ENCODE data around the gene SCMH1.
"Not testable (repeated sequence)": the region's sequence is repeated elsewhere in the genome, so short reads cannot be mapped to it uniquely, and the experiment has no call there.

SCMH1 gene

DNA sequence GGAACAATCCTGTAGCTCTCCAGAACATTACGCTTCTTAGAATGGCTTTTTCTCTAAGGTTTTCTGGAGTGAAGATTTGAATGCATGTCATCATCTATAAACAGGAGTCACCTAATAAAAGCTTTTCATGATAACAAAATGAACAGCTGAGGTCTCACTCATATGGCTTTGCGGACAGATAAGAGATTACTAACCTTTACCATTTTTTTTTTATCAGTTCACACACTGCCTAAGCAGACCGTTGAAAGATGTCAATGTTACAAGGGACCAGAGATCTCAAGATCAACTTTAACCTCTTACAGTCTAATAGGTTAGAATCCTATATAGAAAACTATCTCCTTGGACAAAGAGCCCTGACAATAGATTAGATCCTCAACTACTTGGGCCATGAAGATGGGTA is 41.4 kb downstream of the SCMH1 start:
- DNase-seq, result no peak

DNA sequence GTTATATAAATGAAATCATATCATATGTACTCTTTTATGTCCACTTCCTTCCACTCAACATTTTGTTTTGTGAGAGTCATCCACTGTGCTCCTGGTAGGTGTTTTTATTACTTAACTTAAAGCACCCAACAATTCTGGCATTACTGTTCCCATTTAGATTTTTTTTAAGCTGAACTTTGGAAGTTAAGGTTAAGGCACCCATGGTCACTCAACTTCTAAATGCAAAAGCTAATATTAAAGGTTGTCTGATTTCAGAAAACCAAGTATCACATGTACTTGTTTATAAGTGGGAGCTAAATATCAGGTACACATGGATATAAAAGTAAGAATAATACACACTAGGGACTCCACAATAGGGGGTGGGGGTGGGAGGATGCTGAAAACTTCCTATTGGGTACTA is 42.7 kb downstream of the SCMH1 start:
- DNase-seq, result no peak

GRCh38 chr1:41192456-41193178 is 49.5 kb downstream of the SCMH1 start:
- DNase-seq, result no peak

- no peak for DNase-seq
Observed at GRCh38 chr1:41184446-41184845, 57.7 kb downstream of the SCMH1 start.

GRCh38 chr1:41178230-41178629 is 63.9 kb downstream of the SCMH1 start:
- DNase-seq, result not testable (repeated sequence)

DNA sequence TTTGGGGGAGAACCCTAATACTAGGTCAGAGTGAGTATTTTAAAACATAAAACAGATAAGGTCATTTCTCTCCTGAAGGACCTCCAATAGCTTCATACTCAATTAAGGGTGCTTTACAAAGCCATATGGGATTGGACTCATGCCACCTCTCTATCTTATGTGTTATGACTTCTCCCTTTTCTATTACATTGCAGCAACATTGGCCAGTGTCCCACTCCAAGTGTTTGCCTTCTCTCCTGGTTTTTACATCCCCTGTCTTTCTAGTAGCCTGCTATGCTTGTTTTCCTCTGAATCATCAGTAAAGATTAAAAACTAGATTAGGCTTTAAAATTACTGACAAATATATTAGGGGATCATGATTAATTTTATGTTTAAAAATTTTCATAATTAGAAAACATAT is 66.6 kb downstream of the SCMH1 start:
- no peak for DNase-seq

DNA sequence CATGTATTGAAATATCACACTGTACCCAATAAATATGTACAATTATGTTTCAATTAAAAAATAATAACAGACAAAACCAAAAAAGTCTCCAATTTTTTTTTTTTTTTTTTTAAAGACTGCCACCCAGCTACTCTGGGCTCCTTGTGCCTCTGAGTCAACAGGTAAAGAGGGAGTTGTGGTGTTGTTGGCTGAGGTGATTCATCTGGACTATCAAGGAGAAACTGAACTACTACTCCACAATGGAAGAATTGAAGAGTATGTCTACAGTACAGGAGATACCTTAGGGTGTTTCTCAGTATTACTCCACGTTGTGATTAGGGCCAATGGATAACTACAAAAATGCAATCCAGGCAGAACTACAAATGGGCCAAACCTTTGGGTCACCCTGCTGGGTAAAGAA is 67.9 kb downstream of the SCMH1 start:
- no peak for DNase-seq

DNA sequence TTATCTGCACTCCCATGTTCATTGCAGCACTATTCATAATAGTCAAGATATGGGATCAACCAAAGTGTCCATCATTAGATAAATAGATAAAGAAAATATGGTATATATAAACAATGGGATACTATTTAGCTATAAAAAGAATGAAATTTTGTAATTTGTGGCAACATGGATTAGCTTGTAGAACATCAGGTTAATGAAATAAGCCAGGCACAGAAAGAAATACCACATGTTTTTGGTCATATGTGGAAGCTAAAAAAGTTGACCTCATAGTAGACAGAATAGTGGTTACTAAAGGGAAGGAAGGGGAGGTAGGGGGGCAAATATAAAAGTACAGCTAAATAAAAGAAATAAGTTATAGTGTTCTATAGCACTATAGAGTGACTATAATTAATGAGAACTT is 68.5 kb downstream of the SCMH1 start:
- DNase-seq, result no peak

- DNase-seq, result no peak
Observed at GRCh38 chr1:41171266-41171874, 70.7 kb downstream of the SCMH1 start.

DNA sequence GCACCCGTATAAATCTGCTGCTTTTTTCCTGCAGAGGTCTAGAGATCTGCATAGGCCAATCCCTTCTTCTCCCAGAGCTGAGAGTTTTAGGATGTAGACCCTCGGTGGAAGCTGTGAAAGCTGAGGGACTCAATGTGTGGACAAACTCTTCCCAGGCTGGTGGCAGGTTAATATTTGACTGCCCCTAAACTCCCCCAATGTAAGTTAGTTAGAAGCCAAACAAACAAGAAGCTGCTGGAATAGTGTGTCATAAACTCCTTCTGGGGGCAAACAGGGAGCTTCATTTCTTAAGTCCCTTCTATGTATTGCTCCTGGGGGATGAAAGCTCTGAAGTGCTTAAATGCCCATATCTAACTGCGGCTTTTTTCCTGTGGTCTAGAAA is 72.3 kb downstream of the SCMH1 start:
- DNase-seq, result no peak

DNA sequence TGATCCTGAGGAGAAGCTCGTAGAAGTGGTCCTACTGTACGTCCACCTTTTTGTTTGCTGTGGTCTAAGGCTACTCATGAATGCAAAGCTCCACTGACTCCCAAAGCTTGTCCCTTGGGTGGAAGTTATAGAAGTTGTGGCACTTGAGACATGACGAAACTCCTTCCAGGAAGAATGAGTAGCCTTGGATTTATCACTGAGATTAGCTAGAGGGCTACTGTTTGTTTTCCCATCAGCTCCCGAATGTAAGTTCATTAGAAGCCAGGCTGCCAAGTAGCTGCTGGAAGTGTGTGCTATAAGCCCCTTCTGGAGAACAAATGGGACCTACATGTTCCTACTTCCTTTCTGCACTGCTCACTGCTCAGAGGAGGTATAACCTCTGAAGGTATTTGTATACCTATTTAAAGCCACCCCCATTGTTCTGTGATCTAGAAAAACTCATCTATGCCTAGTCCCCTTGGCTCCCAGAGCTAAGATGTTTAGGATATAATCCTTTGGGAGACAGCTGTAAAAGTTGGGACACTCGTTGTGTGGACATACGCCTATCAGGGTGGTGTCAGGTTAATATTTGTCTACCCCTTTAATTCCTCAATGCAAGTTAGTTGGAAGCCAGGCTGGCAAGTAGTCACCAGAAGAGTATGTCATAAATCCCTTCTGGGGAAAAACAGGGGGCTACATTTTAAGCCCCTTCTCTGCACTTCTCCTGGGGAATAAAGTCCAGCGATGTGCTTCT is 72.9 kb downstream of the SCMH1 start:
- DNase-seq, result no peak

- no peak for DNase-seq
Observed at GRCh38 chr1:41167667-41168066, 74.4 kb downstream of the SCMH1 start.

DNA sequence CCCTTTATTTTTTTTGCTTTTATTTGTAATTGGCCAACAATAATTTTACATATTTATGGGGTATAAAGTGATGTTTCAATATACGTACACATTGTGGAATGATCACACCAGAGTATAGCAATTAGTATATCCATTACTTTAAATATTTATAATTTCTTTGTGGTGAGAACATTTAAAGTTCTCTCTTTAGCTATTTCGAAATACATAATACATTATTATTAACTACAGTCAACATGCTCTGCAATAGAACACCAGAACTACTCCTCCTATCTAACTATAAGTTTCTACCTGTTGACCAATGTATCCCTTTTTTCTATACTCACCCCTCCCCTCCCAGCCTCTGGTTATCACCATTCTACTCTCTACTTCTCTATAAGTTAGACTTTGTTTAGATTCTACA is 77.4 kb downstream of the SCMH1 start:
- DNase-seq, result no peak

- no peak for DNase-seq
Observed at GRCh38 chr1:41162441-41162840, 79.7 kb downstream of the SCMH1 start.

- DNase-seq, result no peak
Observed at GRCh38 chr1:41161846-41162245, 80.3 kb downstream of the SCMH1 start.

DNA sequence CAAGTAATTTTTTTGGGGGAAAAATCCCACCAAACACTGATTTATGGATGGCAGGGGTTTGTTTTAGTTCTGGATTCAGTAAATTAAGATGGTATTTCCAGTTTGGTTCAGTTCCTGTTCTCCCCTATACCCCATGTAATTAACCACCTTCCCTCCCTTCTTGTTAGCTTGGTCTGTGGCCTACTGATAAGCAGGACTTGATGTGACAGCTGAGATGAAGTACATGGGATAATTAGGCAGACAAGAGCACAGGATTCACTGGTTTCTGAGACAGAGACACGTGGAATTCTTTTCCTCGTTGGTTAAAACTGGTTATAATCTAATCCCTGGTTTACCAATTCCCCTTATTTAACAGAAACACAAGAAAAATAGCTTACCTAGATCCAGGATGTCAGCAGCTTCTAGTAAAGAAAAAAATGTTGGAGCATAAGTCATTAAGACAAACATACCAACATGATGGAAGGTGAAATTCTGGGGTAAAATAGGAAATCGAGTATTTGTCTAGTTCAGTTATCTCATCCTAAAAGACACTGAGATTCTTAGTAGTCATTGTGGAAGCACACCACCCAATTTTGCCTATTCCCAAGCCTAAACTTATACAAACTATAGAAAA is 81.5 kb downstream of the SCMH1 start:
- DNase-seq, result no peak

- no peak for DNase-seq
Observed at GRCh38 chr1:41158966-41159365, 83.1 kb downstream of the SCMH1 start.

GRCh38 chr1:41158147-41158875 is 83.8 kb downstream of the SCMH1 start:
- no peak for DNase-seq

DNA sequence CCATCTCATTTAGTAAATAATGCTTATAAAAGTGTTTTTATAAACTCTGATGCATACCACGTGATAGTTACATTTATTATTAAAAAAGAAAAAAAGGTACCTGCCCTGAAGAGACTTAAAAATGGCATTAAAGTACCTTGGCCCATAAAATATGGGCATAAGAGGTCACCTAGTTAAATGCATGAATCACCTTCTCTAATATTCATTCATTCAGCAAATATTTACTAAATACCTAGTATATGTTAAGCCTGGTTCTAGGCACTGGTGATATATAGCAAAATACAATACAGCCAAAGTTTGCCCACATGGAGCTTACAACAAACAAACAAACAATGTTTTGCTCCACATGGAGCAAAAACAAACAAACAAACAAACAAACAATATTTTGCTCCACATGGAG is 87.0 kb downstream of the SCMH1 start:
- no peak for DNase-seq

DNA sequence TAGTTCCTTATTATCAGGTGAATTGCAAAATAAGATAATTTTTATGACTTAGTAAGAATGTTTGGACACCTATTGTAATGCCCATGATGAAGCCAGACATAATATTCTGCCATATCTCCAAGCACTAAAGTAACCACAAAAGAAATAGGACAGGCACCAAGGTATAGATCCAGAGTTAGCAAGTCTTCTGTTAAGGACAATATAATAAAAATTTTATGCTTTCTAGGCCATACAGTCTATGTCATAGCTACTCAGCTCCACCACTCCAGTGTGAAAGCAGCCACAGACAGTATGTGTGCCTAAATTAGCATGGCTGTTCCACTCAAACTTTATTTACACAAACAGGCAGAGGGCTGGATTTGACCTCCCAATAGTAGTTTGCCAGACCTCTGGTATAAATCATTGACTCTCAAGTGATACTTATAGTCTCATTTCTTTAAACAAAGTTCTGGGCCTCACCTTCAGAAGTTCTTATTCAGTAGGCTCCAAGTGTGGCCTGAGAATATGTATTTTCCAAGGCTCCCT is 88.3 kb downstream of the SCMH1 start:
- no peak for DNase-seq

GRCh38 chr1:41152622-41153044 is 89.5 kb downstream of the SCMH1 start:
- no peak for DNase-seq

- DNase-seq, result no peak
Observed at GRCh38 chr1:41151846-41152245, 90.3 kb downstream of the SCMH1 start.

DNA sequence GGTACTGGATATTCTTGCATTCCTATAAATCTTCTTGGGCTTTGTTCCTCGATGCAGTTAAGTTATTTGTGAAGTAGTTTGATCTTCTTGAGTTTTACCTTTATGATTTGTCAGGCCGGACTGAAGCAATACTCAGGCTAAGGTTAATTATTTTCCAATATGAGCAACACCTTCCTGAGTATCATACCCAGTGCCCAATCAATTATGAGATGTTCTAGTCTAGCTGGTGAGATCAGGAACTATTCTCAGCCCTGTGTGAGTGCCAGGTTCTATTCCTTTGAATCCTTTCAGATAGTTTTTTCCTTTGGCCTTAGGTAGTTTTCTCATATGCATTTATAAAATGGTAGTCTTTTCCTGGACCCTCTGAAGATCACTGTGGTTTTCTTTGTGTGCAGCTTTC is 92.5 kb downstream of the SCMH1 start:
- no peak for DNase-seq
